Cardiac fibroblast (primary cell): Measurements from ENCODE around the gene MSANTD2.
A peak's percentile ranks its signal among the peaks of the same experiment; 100 is the strongest.

Experiments
- DNase-seq, 2 donors: peaks; one replicate each; pipeline versions ENCODE4 v3.0.0 to v3.0.0-alpha.2; 2010; ENCODE audit warnings: low read depth in 2 of 2
- H3K4me3 ChIP-seq, 2 donors: replicated peaks in 1 of 2; 1 replicate in 1 of 2; 2 replicates in 1 of 2; pipeline ENCODE4 v1.5.1; 2011; ENCODE audit warnings: low read depth in 2 of 2, low read length in 2 of 2, mild to moderate bottlenecking in 2 of 2, moderate library complexity in 1 of 2
- CTCF ChIP-seq: IDR thresholded peaks from one replicate; pipeline ENCODE4 v1.5.1; 2011; ENCODE audit warnings: low read depth, mild to moderate bottlenecking, low read length, inconsistent platforms

The MSANTD2 gene

GRCh38 chr11:124738713-124739478 lies 61.3 kb downstream of the MSANTD2 start:
- H3K4me3 ChIP-seq = peak overlapping the region; percentile 58 to 62

DNA sequence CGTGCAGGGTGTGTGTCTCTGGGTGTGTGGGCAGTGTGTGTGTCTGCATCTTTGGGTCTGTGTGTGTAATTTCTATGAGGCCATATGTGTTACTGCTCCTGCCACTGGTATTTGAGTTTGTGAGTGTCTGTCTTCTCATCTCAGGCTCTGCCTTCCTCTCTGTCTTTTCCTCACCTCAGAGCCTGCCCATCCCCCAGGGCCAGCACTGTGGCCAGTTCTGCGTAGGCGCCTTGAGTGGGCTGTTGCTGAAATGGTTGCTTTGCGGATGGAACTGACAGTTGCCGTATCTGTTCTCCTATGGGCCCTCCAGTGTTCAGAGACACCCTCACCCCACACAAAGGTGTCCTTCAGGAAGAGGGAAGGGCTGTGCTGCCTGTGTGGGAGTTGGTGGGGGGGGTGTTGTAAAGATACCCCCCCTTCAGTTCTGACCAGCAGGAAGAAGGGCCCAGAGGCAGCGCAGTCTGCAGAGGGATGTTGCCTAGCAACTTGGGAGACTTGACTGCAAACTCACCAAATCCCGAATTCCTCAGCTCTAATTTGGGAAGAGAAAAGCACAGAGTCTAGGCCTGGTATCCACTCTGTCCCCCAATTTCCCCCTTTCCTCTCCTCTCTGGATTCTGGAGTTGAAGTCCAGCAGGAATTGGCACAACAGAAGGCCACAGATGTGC lies 62.4 kb downstream of the MSANTD2 start:
- no peak for TF ChIP-seq CTCF
- DNase-seq = no peak
- no peak overlapping the region for H3K4me3 ChIP-seq

More at GRCh38 chr11:124738713-124739478, 61.3 kb downstream of the MSANTD2 start:
- no peak for DNase-seq
- TF ChIP-seq CTCF = no peak

DNA sequence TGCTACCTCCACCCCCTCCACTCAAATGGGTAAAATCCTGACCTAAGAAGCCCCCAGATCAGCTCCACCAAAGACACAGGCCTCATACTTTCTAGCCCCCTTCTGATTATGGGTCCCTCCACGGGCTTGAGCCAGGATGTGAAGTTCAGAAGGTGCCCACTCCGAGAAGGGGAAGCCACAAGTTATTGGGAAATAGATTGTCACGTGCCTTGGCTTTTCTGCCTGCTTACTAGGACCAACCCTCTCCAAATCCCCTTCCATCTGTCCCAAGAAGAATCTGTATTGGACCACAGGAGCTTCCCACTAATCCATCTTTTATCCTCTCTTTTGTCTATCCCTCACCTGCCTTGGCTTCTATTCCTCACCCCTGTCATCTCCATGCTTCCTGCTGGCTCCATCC lies 63.5 kb downstream of the MSANTD2 start:
- DNase-seq = no peak
- no peak for TF ChIP-seq CTCF

DNA sequence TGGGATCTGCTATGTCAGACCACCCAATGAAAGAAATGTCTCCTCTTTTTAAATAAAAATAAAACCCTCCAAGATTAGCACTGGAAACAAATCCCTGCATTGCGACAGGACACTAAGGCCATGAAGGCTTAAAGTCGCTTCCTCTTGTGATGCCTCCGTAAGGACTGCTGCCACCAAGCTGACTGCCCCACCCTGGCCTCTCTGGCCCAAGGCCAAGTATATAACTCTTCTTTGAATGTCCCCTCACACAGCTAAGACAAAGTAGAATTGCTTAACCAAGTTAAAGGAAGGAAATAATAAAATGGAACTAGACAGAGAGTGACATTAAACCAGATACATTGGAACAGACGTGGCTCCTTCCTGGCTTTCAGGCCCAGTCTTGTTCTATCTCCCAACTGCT lies 68.0 kb downstream of the MSANTD2 start:
- TF ChIP-seq CTCF = no peak
- H3K4me3 ChIP-seq = no peak overlapping the region
- no peak for DNase-seq

More for the DNA sequence above, 63.5 kb downstream of the MSANTD2 start:
- no peak overlapping the region for H3K4me3 ChIP-seq

DNA sequence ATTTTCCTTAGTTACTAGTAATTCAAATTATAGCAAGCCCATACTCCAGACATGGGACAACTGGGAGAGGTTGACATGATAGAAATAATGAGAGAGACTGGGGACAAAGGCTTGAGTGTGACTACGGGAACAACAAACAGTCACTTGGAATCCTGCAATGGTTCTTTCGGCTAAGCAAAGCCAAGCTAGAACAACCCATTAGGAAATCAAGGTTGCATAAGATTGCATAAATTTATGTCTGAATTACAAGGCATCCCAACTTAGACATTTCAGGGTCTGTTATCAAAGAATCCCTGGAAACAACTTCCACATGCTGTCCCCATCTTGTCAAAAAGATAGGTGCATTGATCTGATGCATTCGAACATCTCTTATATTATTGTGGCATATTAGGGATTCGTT lies 70.6 kb downstream of the MSANTD2 start:
- no peak for TF ChIP-seq CTCF
- no peak for DNase-seq
- H3K4me3 ChIP-seq = no peak overlapping the region

GRCh38 chr11:124728134-124728533 lies 72.1 kb downstream of the MSANTD2 start:
- DNase-seq = no peak
- no peak for TF ChIP-seq CTCF
- no peak overlapping the region for H3K4me3 ChIP-seq
